Upper lobe of left lung (tissue), 6 donors: ENCODE measurements around the gene NR2F1-AS1. TPM values are rescaled to one million over a fixed set of nuclear protein-coding genes. Genes with fewer than 3 reads are reported as not detected.
A peak's percentile ranks its signal among the peaks of the same experiment; 100 is the strongest.

Experiments used
- ATAC-seq, 2 donors: fragments of 200-7000 bp; cut with Tn5 transposase; one replicate each; pipeline ENCODE4 v1.9.1; 2022; ENCODE audit warnings: mild to moderate bottlenecking in 2 of 2, moderate library complexity in 2 of 2; ENCODE audit not compliant: low FRiP score in 2 of 2
- DNase-seq, 2 donors: peaks; one replicate each; pipeline ENCODE4 v3.0.0-alpha.2; 2019 to 2020
- H3K27ac ChIP-seq, 4 donors: fragments of 200-600 bp; sonication (generic); one replicate each; pipeline ENCODE4 v1.5.1; 2016 to 2019
- H3K27me3 ChIP-seq, 4 donors: fragments of 200-600 bp; sonication (generic); one replicate each; pipeline ENCODE4 v1.5.1; 2017 to 2019
- H3K36me3 ChIP-seq, 4 donors: fragments of 200-600 bp; sonication (generic); one replicate each; pipeline ENCODE4 v1.5.1; 2016 to 2019
- H3K4me1 ChIP-seq, 4 donors: fragments of 200-600 bp; sonication (generic); one replicate each; pipeline ENCODE4 v1.5.1; 2018 to 2019
- H3K4me3 ChIP-seq, 4 donors: fragments of 200-600 bp; sonication (generic); one replicate each; pipeline ENCODE4 v1.5.1; 2017 to 2019; ENCODE audit warnings: mild to moderate bottlenecking in 2 of 4, moderate library complexity in 1 of 4
- H3K9me3 ChIP-seq, 4 donors: fragments of 200-600 bp; sonication (generic); one replicate each; pipeline ENCODE4 v1.5.1; 2018 to 2019
- CTCF ChIP-seq, 6 experiments: fragments of 450-650 bp in 4 of 6; fragments of 200-600 bp in 2 of 6; sonication (generic) in 2 of 6; IDR thresholded peaks; one replicate each; pipeline ENCODE4 v1.5.1; 2016 to 2019; ENCODE audit warnings: antibody characterized with exemption in 6 of 6
- EP300 ChIP-seq, 4 donors: sonication (generic); formaldehyde crosslinking; IDR thresholded peaks; one replicate each; pipeline ENCODE4 v1.5.1; 2017; ENCODE audit warnings: antibody characterized with exemption in 4 of 4, control low read depth in 2 of 4
- POLR2A ChIP-seq, 4 donors: fragments of 450-650 bp; IDR thresholded peaks; one replicate each; pipeline ENCODE4 v1.5.1; 2016 to 2017; ENCODE audit warnings: antibody characterized with exemption in 4 of 4, mild to moderate bottlenecking in 2 of 4
- POLR2AphosphoS5 ChIP-seq, 2 donors: sonication (generic); formaldehyde crosslinking; IDR thresholded peaks; one replicate each; pipeline ENCODE4 v1.5.1; 2017; ENCODE audit warnings: antibody characterized with exemption in 2 of 2
- WGBS, 2 donors: methylation state at CpG; one replicate each; pipeline ENCODE4 v1.1.5; 2017 to 2018; 5-methylcytosine and 5-hydroxymethylcytosine counted together
- total RNA-seq, 6 donors: library from RNA; depleted of rRNA in 4 of 6; stranded (reverse); fragments of >200 nt in 4 of 6; gene quantifications; one replicate each; pipeline versions ENCODE4 v1.1.0 to v1.2.1, GENCODE V29; 2016 to 2021
- donor health status: DM: no; HTN: no; CAD: no; lungs with moderate emphysema.
- donor health status: DM: no; HTN: yes; CAD: no; lungs with severe emphysema.

NR2F1-AS1 gene
- total RNA-seq, 6 donors from 2014 or later: 4.4 to 19.9 (median 11.4) TPM

- Histone ChIP-seq H3K4me1 (peaks cover 9 to 40% (median 15%) of the 10 kb centered on the region in 4 donors), H3K4me3 (peak overlapping the region in 3 of 4 donors; percentile 17 to 32 (median 25)), H3K27me3 (peaks cover 0 to 43% (median 23%) of the 10 kb centered on the region in 4 donors), H3K27ac (no peak overlapping the region), H3K9me3 (no peaks in the 10 kb centered on the region), H3K36me3 (no peaks in the 10 kb centered on the region)
- TF ChIP-seq POLR2A (IDR thresholded peaks at IDR 0.05): no peak
- TF ChIP-seq POLR2AphosphoS5 (IDR thresholded peaks at IDR 0.05): no peak
- no peak for TF ChIP-seq EP300 (IDR thresholded peaks at IDR 0.05)
- TF ChIP-seq CTCF (IDR thresholded peaks at IDR 0.05): no peak
- WGBS, 2 donors: 20 to 35% methylated on average over 27 to 58 of the region's 70 CpGs
- ATAC-seq (peak; percentile 9 to 15), DNase-seq (peak in 1 of 2 donors; percentile 83)
Observed at GRCh38 chr5:93570294-93571113, 10.5 kb downstream of the NR2F1-AS1 start.

- Histone ChIP-seq H3K36me3 (no peaks in the 10 kb centered on the region), H3K9me3 (no peaks in the 10 kb centered on the region), H3K4me3 (no peak overlapping the region), H3K4me1 (peaks cover 9 to 40% (median 15%) of the 10 kb centered on the region in 4 donors), H3K27ac (no peak overlapping the region), H3K27me3 (peaks cover 0 to 40% (median 22%) of the 10 kb centered on the region in 4 donors)
- ATAC-seq (no peak), DNase-seq (no peak)
- WGBS, 2 donors: 59 to 60% methylated on average over 13 of the region's 13 CpGs
- no peak for TF ChIP-seq EP300 (IDR thresholded peaks at IDR 0.05)
- TF ChIP-seq CTCF (IDR thresholded peaks at IDR 0.05): no peak
- no peak for TF ChIP-seq POLR2A (IDR thresholded peaks at IDR 0.05)
- TF ChIP-seq POLR2AphosphoS5 (IDR thresholded peaks at IDR 0.05): no peak
Observed at GRCh38 chr5:93569300-93570160, 11.5 kb downstream of the NR2F1-AS1 start.

GRCh38 chr5:93567424-93567823 is 13.6 kb downstream of the NR2F1-AS1 start:
- H3K27ac ChIP-seq: no peak overlapping the region

GRCh38 chr5:93566091-93566490 is 14.9 kb downstream of the NR2F1-AS1 start:
- no peak for ATAC-seq
- no peak for DNase-seq
- Histone ChIP-seq H3K4me1 (peaks cover 0 to 11% (median 7%) of the 10 kb centered on the region in 4 donors), H3K27me3 (peaks cover 0 to 17% (median 10%) of the 10 kb centered on the region in 4 donors), H3K9me3 (no peaks in the 10 kb centered on the region), H3K36me3 (no peaks in the 10 kb centered on the region), H3K4me3 (no peak overlapping the region), H3K27ac (no peak overlapping the region)
- TF ChIP-seq POLR2A (IDR thresholded peaks at IDR 0.05) (no peak), POLR2AphosphoS5 (IDR thresholded peaks at IDR 0.05) (no peak), CTCF (IDR thresholded peaks at IDR 0.05) (no peak), EP300 (IDR thresholded peaks at IDR 0.05) (no peak)

More at GRCh38 chr5:93567424-93567823, 13.6 kb downstream of the NR2F1-AS1 start:
- WGBS, 2 donors: 71 to 76% methylated on average over 1 of the region's 1 CpG
- ATAC-seq: no peak
- H3K4me3 ChIP-seq: no peak overlapping the region
- peaks cover 0 to 27% (median 16%) of the 10 kb centered on the region in 4 donors for H3K27me3 ChIP-seq
- H3K9me3 ChIP-seq: no peaks in the 10 kb centered on the region
- TF ChIP-seq POLR2AphosphoS5 (IDR thresholded peaks at IDR 0.05) (no peak), EP300 (IDR thresholded peaks at IDR 0.05) (no peak), CTCF (IDR thresholded peaks at IDR 0.05) (no peak), POLR2A (IDR thresholded peaks at IDR 0.05) (no peak)
- H3K36me3 ChIP-seq: no peaks in the 10 kb centered on the region
- no peak for DNase-seq
- peaks cover 8 to 24% (median 13%) of the 10 kb centered on the region in 4 donors for H3K4me1 ChIP-seq
